Measurements from ENCODE around the gene MPND.

DNA sequence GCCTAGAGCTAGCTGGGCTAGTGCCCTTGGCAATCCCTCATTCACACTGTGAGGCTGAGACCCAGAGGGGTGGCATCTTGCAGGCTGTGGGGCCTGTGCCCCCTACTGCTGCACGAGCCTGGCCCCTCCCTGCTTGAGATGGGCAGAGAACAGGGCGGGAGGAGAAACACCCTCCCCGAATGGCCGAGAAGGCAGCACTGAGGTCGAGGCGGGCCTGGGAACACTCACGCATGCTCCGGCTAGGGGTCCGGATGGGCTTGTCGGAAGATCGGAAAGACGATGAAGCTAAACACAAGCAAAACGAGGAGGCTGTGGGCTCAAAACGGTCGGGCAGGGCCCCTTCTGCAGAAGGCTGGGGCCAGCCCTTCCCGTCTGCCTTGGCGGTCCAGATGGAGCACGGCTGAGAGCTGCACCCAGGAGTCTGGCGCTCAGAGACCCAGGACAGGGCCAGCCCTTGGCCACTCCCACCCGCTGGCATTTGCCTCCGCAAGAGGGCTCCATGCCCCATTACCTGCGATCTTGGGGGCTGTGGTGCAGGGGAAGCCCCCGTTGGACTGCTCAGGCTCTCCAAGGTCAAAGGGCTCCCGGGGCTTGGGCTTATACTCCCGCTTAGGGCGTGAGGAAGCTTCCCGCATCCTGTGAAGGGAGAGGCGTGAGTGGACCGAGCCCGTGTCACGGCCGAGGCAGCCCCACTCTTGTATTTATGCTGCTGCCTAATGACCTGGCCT, 18.9 kb downstream of the MPND start:
- TF ChIP-seq GATA2 (IDR thresholded peaks at IDR 0.05; ENCODE audit: low read depth, low read length) (no peak), GATA3 (IDR thresholded peaks at IDR 0.05; ENCODE audit: low read depth, low read length) (no peak)
